ENCODE measurements around the gene RELA. TPM values are rescaled to one million over a fixed set of nuclear protein-coding genes. Genes with fewer than 3 reads are reported as not detected.
A peak's percentile ranks its signal among the peaks of the same experiment; 100 is the strongest.

Gene RELA
- total RNA-seq, 1 experiment from 2014 or later = 35.1 TPM

DNA sequence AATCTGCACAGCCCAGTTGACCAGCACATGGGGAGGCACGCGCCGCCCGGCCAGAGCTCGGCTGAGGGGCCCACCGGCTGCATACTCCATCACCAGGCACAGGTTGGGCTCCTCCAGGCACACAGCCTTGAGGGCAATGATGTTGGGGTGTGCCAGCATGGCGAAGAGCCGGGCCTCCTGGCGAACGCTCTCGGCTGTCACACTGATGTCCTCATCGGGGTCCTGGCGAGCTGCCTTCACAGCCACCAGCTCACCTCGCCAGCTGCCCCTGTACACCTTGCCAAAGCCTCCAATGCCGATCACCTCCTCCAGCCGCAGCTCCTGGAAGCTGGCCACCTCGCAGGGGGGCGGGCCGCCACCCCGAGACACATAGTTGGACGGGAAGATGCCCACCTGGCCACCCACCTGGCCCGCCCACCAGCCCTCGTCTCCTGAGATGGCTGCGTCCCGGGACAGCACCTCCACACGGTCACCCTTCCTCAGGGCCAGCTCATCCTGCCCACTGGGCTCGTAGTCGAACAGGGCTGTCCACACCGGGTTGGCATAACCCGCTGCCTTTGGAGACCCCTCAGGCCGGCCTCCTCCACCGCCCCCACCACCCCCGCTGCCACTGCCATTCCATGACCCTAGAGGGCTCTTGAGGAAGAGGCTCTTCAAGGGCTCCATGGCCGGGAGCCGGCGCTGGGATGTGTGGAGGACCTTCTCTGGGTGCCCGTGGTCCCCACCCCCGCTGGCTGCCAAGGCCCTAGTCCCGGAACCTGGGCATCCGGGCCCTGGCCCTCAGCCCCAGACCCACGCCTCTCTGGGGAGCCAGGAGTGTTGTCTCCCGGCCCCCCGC lies 49.4 kb downstream of the RELA start (continued):
- TF ChIP-seq, protein P1, sequence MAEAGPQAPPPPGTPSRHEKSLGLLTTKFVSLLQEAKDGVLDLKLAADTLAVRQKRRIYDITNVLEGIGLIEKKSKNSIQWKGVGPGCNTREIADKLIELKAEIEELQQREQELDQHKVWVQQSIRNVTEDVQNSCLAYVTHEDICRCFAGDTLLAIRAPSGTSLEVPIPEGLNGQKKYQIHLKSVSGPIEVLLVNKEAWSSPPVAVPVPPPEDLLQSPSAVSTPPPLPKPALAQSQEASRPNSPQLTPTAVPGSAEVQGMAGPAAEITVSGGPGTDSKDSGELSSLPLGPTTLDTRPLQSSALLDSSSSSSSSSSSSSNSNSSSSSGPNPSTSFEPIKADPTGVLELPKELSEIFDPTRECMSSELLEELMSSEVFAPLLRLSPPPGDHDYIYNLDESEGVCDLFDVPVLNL (CRISPR knock-in tag; IDR thresholded peaks at IDR 0.05; ENCODE audit: borderline replicate concordance, low read depth) = no peak
- TF ChIP-seq NR1H2 (CRISPR knock-in tag; IDR thresholded peaks at IDR 0.05) = no peak
- TF ChIP-seq ZNF263 (CRISPR knock-in tag; IDR thresholded peaks at IDR 0.05; ENCODE audit: low read depth) = no peak
- TF ChIP-seq, protein P2, sequence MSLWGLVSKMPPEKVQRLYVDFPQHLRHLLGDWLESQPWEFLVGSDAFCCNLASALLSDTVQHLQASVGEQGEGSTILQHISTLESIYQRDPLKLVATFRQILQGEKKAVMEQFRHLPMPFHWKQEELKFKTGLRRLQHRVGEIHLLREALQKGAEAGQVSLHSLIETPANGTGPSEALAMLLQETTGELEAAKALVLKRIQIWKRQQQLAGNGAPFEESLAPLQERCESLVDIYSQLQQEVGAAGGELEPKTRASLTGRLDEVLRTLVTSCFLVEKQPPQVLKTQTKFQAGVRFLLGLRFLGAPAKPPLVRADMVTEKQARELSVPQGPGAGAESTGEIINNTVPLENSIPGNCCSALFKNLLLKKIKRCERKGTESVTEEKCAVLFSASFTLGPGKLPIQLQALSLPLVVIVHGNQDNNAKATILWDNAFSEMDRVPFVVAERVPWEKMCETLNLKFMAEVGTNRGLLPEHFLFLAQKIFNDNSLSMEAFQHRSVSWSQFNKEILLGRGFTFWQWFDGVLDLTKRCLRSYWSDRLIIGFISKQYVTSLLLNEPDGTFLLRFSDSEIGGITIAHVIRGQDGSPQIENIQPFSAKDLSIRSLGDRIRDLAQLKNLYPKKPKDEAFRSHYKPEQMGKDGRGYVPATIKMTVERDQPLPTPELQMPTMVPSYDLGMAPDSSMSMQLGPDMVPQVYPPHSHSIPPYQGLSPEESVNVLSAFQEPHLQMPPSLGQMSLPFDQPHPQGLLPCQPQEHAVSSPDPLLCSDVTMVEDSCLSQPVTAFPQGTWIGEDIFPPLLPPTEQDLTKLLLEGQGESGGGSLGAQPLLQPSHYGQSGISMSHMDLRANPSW (CRISPR knock-in tag; conservative IDR thresholded peaks at IDR 0.05; ENCODE audit: low read depth) = no peak
- no peak for TF ChIP-seq CREM (CRISPR knock-in tag; IDR thresholded peaks at IDR 0.05)
- TF ChIP-seq, protein P3, sequence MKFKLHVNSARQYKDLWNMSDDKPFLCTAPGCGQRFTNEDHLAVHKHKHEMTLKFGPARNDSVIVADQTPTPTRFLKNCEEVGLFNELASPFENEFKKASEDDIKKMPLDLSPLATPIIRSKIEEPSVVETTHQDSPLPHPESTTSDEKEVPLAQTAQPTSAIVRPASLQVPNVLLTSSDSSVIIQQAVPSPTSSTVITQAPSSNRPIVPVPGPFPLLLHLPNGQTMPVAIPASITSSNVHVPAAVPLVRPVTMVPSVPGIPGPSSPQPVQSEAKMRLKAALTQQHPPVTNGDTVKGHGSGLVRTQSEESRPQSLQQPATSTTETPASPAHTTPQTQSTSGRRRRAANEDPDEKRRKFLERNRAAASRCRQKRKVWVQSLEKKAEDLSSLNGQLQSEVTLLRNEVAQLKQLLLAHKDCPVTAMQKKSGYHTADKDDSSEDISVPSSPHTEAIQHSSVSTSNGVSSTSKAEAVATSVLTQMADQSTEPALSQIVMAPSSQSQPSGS (CRISPR knock-in tag; IDR thresholded peaks at IDR 0.05; ENCODE audit: borderline replicate concordance, low read depth) = no peak
- TF ChIP-seq, protein P4, sequence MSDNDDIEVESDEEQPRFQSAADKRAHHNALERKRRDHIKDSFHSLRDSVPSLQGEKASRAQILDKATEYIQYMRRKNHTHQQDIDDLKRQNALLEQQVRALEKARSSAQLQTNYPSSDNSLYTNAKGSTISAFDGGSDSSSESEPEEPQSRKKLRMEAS (CRISPR knock-in tag; IDR thresholded peaks at IDR 0.05) = no peak
- TF ChIP-seq, protein P5, sequence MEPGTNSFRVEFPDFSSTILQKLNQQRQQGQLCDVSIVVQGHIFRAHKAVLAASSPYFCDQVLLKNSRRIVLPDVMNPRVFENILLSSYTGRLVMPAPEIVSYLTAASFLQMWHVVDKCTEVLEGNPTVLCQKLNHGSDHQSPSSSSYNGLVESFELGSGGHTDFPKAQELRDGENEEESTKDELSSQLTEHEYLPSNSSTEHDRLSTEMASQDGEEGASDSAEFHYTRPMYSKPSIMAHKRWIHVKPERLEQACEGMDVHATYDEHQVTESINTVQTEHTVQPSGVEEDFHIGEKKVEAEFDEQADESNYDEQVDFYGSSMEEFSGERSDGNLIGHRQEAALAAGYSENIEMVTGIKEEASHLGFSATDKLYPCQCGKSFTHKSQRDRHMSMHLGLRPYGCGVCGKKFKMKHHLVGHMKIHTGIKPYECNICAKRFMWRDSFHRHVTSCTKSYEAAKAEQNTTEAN (CRISPR knock-in tag; IDR thresholded peaks at IDR 0.05) = no peak
- TF ChIP-seq GRHL2 (CRISPR knock-in tag; IDR thresholded peaks at IDR 0.05; ENCODE audit: insufficient replicate concordance, severe bottlenecking) = no peak

DNA sequence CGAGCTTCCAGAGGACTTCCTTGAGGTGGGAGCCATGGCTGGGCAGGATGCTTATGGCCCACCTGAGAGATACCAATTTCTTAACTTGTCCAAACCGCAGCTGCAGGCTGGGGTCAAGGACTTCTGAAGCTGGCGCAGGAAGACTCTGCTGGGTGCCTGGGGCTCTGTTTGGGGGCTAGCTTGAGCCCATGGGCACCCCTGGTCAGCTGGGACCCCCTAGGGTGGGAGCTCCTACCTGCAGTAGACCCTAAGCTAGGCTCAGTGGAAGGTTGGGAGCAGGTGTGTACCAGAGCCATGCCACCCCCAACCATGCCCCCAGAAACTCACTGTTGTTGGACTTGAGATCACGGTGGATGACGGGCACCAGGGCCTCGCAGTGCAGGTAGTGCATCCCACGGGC lies 50.0 kb downstream of the RELA start:
- Mint-ChIP-seq H3K27me3 (ENCODE audit: low read depth) (no peaks in the 10 kb centered on the region; the same call in none of the 2 replicates), H3K4me1 (peaks cover 26% of the 10 kb centered on the region), H3K27ac (no peak overlapping the region), H3K4me3 (peak overlapping the region; percentile 91), H3K9me3 (no peaks in the 10 kb centered on the region), H3K36me3 (peaks cover 9% of the 10 kb centered on the region)
- ATAC-seq (no peak), DNase-seq (ENCODE audit: low spot score) (no peak)
- TF ChIP-seq MYBL2 (CRISPR knock-in tag; IDR thresholded peaks at IDR 0.05) = no peak
- no peak for TF ChIP-seq ATF1 (CRISPR knock-in tag; IDR thresholded peaks at IDR 0.05)
- TF ChIP-seq OVOL2 (CRISPR knock-in tag; IDR thresholded peaks at IDR 0.05; ENCODE audit: borderline replicate concordance) = no peak
- TF ChIP-seq TP53 (CRISPR knock-in tag; IDR thresholded peaks at IDR 0.05) = no peak
- TF ChIP-seq ZNF219 (CRISPR knock-in tag; IDR thresholded peaks at IDR 0.05; ENCODE audit: borderline replicate concordance) = no peak
- no peak for TF ChIP-seq ZNF232 (CRISPR knock-in tag; IDR thresholded peaks at IDR 0.05)
- TF ChIP-seq ZNF423 (CRISPR knock-in tag; IDR thresholded peaks at IDR 0.05) = no peak
- no peak for TF ChIP-seq PREB (CRISPR knock-in tag; IDR thresholded peaks at IDR 0.05; ENCODE audit: borderline replicate concordance)
- no peak for TF ChIP-seq KAT7 (CRISPR knock-in tag; IDR thresholded peaks at IDR 0.05; ENCODE audit: borderline replicate concordance)
- POLR2A ChIA-PET = interaction anchor here (0.6 to 1.3 kb wide), 3 partner anchors 10 to 245 kb away, joined by 3 to 5 read pairs (median 3); no protein-coding TSS in a partner anchor
- CTCF ChIA-PET = interaction anchor here (1.0 to 16.2 kb wide), 5 partner anchors 22 to 72 kb away, joined by 3 to 311 read pairs (median 3); partner anchors contain the start of genes KCNK7 and SIPA1

Measured in WTC11 (cell line).